CD4-positive, alpha-beta T cell treated with Interleukin-21 for 1 hour (primary cell): ENCODE data around the gene CYP27A1.
A peak's percentile ranks its signal among the peaks of the same experiment; 100 is the strongest.

Source experiments
- DNase-seq: peaks from one replicate; pipeline ENCODE4 v3.0.0-alpha.2; 2020

Gene CYP27A1

GRCh38 chr2:218776488-218776887, 5.5 kb upstream of the CYP27A1 start:
- DNase-seq: no peak

GRCh38 chr2:218777276-218777990, 4.5 kb upstream of the CYP27A1 start:
- no peak for DNase-seq

GRCh38 chr2:218780046-218780445, 1.9 kb upstream of the CYP27A1 start:
- no peak for DNase-seq

GRCh38 chr2:218780851-218781690, 876 bp upstream of the CYP27A1 start:
- DNase-seq: no peak

- DNase-seq: no peak
Measured at GRCh38 chr2:218782528-218782844, 539 bp downstream of the CYP27A1 start.

GRCh38 chr2:218783688-218784087, 1.7 kb downstream of the CYP27A1 start:
- DNase-seq: no peak

GRCh38 chr2:218785103-218785502, 3.2 kb downstream of the CYP27A1 start:
- no peak for DNase-seq

GRCh38 chr2:218786133-218786532, 4.2 kb downstream of the CYP27A1 start:
- no peak for DNase-seq

GRCh38 chr2:218788529-218789255, 6.7 kb downstream of the CYP27A1 start:
- no peak for DNase-seq

- no peak for DNase-seq
Measured at GRCh38 chr2:218792433-218792832, 10.5 kb downstream of the CYP27A1 start.

GRCh38 chr2:218796691-218797090, 14.7 kb downstream of the CYP27A1 start:
- no peak for DNase-seq

- no peak for DNase-seq
Measured at GRCh38 chr2:218798767-218799504, 17.0 kb downstream of the CYP27A1 start.

GRCh38 chr2:218799990-218800389, 18.0 kb downstream of the CYP27A1 start:
- DNase-seq: no peak

- peak; percentile 30 for DNase-seq
Measured at GRCh38 chr2:218802386-218802994, 20.5 kb downstream of the CYP27A1 start.

GRCh38 chr2:218804817-218805216, 22.9 kb downstream of the CYP27A1 start:
- no peak for DNase-seq

- no peak for DNase-seq
Measured at GRCh38 chr2:218805627-218806026, 23.7 kb downstream of the CYP27A1 start.

- DNase-seq: no peak
Measured at GRCh38 chr2:218806346-218806978, 24.5 kb downstream of the CYP27A1 start.

GRCh38 chr2:218807626-218808025, 25.7 kb downstream of the CYP27A1 start:
- DNase-seq: no peak

- DNase-seq: no peak
Measured at GRCh38 chr2:218809515-218809914, 27.6 kb downstream of the CYP27A1 start.

- DNase-seq: no peak
Measured at GRCh38 chr2:218810256-218810655, 28.3 kb downstream of the CYP27A1 start.

- DNase-seq: no peak
Measured at GRCh38 chr2:218811382-218811781, 29.4 kb downstream of the CYP27A1 start.
